ENCODE data around the gene SORCS1. TPM values are rescaled to one million over a fixed set of nuclear protein-coding genes. Genes with fewer than 3 reads are reported as not detected.

The SORCS1 gene
- total and polyA plus RNA-seq, 4 donors: 1.4 to 3.8 TPM; not detected in 2

GRCh38 chr10:107133656-107134055 lies 30.9 kb downstream of the SORCS1 start:
- Histone ChIP-seq H3K36me3 (ENCODE audit: control insufficient read depth in 1 of 2, insufficient read depth in 2 of 2, low read length in 1 of 2) (no peaks in the 10 kb centered on the region), H3K4me1 (ENCODE audit: control insufficient read depth in 1 of 2, insufficient read depth in 2 of 2, low read length in 2 of 2) (no peaks in the 10 kb centered on the region), H3K4me3 (ENCODE audit: low read length in 2 of 2) (no peak overlapping the region), H3K27ac (ENCODE audit: low read depth in 1 of 2, low read length in 2 of 2) (no peak overlapping the region), H3K27me3 (ENCODE audit: control insufficient read depth in 1 of 2, insufficient read depth in 2 of 2, low read length in 1 of 2) (no peaks in the 10 kb centered on the region), H3K9me3 (ENCODE audit: control insufficient read depth, low read length) (no peaks in the 10 kb centered on the region)
- intact Hi-C loops (cut with DNase I): no loop called here
- ATAC-seq (ENCODE audit: low FRiP score) (no peak), DNase-seq (no peak)
- WGBS, 2 donors: 30 to 51% methylated on average over 1 of the region's 1 CpG

DNA sequence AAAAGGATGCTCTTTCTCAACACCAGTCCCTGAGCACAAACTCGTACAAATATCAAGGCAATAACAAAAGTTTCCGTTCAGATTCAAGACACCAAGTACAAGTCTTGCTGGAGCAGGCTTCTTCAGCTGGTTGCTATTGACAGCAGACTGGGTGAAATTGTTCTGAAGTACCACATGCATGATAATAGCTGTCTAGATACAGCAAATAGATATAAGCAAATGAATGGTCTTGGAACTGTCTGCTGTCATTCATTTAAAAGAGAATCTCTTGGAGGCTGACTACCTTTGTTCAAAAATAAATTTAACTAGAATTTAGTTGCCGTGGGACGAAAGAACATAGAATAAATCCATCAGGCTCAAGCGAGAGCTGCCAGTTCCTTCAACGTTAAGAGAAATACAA lies 35.5 kb downstream of the SORCS1 start:
- intact Hi-C loops (cut with DNase I): no loop called here

DNA sequence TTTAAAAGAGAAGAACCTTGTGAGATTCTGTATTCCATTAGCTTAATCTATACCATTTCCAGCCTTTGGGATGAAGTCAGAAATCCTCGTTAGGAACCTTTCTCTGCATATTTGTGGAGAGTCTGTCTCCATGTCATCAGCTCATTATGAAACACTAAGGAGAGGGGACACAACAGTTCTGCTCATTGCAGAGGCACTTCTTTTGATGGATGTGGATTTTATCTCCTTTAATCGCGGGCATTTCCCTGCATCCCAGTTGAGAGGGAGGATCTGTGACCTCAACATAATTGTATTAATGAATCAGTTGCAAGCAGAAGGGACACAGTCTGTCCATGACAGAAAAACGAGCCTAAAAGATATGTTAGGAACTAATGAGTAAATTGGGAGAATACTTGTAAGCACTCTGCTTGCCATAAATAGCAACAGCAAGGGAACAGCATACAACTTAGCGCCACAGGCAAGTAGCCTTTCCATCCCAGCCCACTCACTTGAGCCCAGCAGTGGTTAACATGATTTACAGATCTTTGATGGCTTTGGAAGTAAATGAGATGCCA lies 37.9 kb downstream of the SORCS1 start:
- Histone ChIP-seq H3K36me3 (ENCODE audit: control insufficient read depth in 1 of 2, insufficient read depth in 2 of 2, low read length in 1 of 2) (no peaks in the 10 kb centered on the region), H3K4me3 (ENCODE audit: low read length in 2 of 2) (no peak overlapping the region), H3K27me3 (ENCODE audit: control insufficient read depth in 1 of 2, insufficient read depth in 2 of 2, low read length in 1 of 2) (no peaks in the 10 kb centered on the region), H3K9me3 (ENCODE audit: control insufficient read depth, low read length) (no peaks in the 10 kb centered on the region), H3K4me1 (ENCODE audit: control insufficient read depth in 1 of 2, insufficient read depth in 2 of 2, low read length in 2 of 2) (no peaks in the 10 kb centered on the region), H3K27ac (ENCODE audit: low read depth in 1 of 2, low read length in 2 of 2) (no peak overlapping the region)
- DNase-seq (no peak), ATAC-seq (ENCODE audit: low FRiP score) (no peak)
- 58 to 69% methylated on average over 5 of the region's 5 CpGs for WGBS, 2 donors
- intact Hi-C loops (cut with DNase I): no loop called here

More for the DNA sequence above, 35.5 kb downstream of the SORCS1 start:
- Histone ChIP-seq H3K4me1 (ENCODE audit: control insufficient read depth in 1 of 2, insufficient read depth in 2 of 2, low read length in 2 of 2) (no peaks in the 10 kb centered on the region), H3K9me3 (ENCODE audit: control insufficient read depth, low read length) (no peaks in the 10 kb centered on the region), H3K4me3 (ENCODE audit: low read length in 2 of 2) (no peak overlapping the region), H3K27me3 (ENCODE audit: control insufficient read depth in 1 of 2, insufficient read depth in 2 of 2, low read length in 1 of 2) (no peaks in the 10 kb centered on the region), H3K27ac (ENCODE audit: low read depth in 1 of 2, low read length in 2 of 2) (no peak overlapping the region), H3K36me3 (ENCODE audit: control insufficient read depth in 1 of 2, insufficient read depth in 2 of 2, low read length in 1 of 2) (no peaks in the 10 kb centered on the region)
- DNase-seq: no peak
- 77 to 78% methylated on average over 6 of the region's 6 CpGs for WGBS, 2 donors
- ATAC-seq (ENCODE audit: low FRiP score): no peak

DNA sequence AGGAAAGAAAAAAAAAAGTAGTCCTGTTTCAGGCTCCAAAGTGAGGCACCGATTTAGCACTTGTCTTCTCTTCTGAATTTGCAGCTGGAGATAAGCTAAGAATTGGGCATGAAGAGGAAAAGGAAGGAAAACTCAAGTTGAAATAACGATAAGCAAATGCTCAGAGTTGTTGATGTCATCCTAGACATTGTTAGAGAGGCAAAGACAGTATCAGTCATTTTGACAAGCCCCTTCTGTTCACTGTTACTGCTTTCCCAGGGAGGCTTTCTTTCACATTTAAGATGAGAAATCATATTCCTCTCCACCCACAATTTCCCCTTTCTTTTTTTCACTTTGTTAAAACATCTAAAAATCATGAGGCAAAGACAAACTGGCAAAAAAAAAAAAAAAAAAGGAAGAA lies 41.8 kb downstream of the SORCS1 start:
- no peaks in the 10 kb centered on the region for H3K36me3 ChIP-seq (ENCODE audit: control insufficient read depth in 1 of 2, insufficient read depth in 2 of 2, low read length in 1 of 2)
- no peak overlapping the region for H3K4me3 ChIP-seq (ENCODE audit: low read length in 2 of 2)
- H3K27me3 ChIP-seq (ENCODE audit: control insufficient read depth in 1 of 2, insufficient read depth in 2 of 2, low read length in 1 of 2): no peaks in the 10 kb centered on the region
- no peaks in the 10 kb centered on the region for H3K9me3 ChIP-seq (ENCODE audit: control insufficient read depth, low read length)
- no peaks in the 10 kb centered on the region for H3K4me1 ChIP-seq (ENCODE audit: control insufficient read depth in 1 of 2, insufficient read depth in 2 of 2, low read length in 2 of 2)
- DNase-seq (no peak), ATAC-seq (ENCODE audit: low FRiP score) (no peak)
- no peak overlapping the region for H3K27ac ChIP-seq (ENCODE audit: low read depth in 1 of 2, low read length in 2 of 2)
- WGBS, 2 donors: 24 to 26% methylated on average over 2 of the region's 2 CpGs
- intact Hi-C loops (cut with DNase I): no loop called here

DNA sequence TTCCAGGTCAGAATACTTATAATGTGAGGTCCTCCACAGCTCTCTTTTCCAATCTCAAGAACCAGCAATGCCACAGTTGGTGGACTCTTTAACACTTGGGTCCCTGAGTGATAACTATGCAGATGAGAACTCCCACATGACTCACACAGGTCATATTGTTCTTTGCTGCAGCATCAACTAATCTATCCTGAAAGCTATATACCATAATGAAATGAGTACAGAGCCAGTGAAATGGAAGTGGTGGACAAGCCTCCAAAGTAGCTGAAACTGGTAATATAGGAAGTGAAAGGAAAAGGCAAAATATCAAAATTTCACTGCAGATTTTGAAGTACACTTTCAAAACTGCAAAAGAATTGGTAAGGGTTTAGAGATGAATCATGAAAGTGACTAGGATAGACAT lies 45.6 kb downstream of the SORCS1 start:
- no peaks in the 10 kb centered on the region for H3K36me3 ChIP-seq (ENCODE audit: control insufficient read depth in 1 of 2, insufficient read depth in 2 of 2, low read length in 1 of 2)
- no peaks in the 10 kb centered on the region for H3K9me3 ChIP-seq (ENCODE audit: control insufficient read depth, low read length)
- intact Hi-C loops (cut with DNase I): no loop called here
- no peak overlapping the region for H3K27ac ChIP-seq (ENCODE audit: low read depth in 1 of 2, low read length in 2 of 2)
- DNase-seq: no peak
- no peak overlapping the region for H3K4me3 ChIP-seq (ENCODE audit: low read length in 2 of 2)
- no peak for ATAC-seq (ENCODE audit: low FRiP score)
- H3K4me1 ChIP-seq (ENCODE audit: control insufficient read depth in 1 of 2, insufficient read depth in 2 of 2, low read length in 2 of 2): no peaks in the 10 kb centered on the region
- H3K27me3 ChIP-seq (ENCODE audit: control insufficient read depth in 1 of 2, insufficient read depth in 2 of 2, low read length in 1 of 2): no peaks in the 10 kb centered on the region

DNA sequence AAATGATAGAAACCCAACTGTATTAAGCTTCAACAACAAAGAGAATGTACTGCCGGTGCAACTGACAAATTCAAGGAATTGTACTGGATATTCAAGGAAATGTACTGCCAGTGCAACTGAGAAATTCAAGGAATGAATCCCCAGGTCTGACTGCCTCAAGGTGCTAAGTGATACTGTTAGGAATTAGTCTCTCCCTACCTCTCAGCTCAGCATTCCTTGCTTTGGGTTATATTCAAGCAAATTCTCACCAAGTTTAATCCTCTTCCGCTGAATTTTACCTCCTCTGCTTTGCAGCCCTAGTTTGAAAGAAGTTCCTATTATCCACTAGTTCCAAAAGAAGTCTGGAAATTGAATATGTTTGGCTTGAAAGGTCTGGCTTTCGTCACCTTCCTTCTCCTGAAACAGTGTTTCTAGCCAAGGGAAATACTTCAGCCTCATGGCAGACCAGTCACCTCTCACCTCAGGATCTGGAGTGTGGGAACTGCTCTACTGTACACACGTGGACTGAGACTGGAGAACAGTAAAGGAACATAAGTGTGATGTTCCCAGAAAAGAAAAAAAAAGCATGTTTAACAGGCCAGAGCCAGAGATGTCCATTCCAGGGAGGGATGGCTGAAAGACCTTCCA lies 60.4 kb downstream of the SORCS1 start:
- intact Hi-C loops (cut with DNase I): no loop called here
- H3K4me1 ChIP-seq (ENCODE audit: control insufficient read depth in 1 of 2, insufficient read depth in 2 of 2, low read length in 2 of 2): no peaks in the 10 kb centered on the region
- H3K36me3 ChIP-seq (ENCODE audit: control insufficient read depth in 1 of 2, insufficient read depth in 2 of 2, low read length in 1 of 2): no peaks in the 10 kb centered on the region
- ATAC-seq (ENCODE audit: low FRiP score): no peak
- H3K27ac ChIP-seq (ENCODE audit: low read depth in 1 of 2, low read length in 2 of 2): no peak overlapping the region
- 17 to 23% methylated on average over 4 of the region's 4 CpGs for WGBS, 2 donors
- no peak for DNase-seq
- H3K9me3 ChIP-seq (ENCODE audit: control insufficient read depth, low read length): peaks cover 5% of the 10 kb centered on the region
- H3K4me3 ChIP-seq (ENCODE audit: low read length in 2 of 2): no peak overlapping the region
- H3K27me3 ChIP-seq (ENCODE audit: control insufficient read depth in 1 of 2, insufficient read depth in 2 of 2, low read length in 1 of 2): no peaks in the 10 kb centered on the region

- Histone ChIP-seq H3K4me1 (ENCODE audit: control insufficient read depth in 1 of 2, insufficient read depth in 2 of 2, low read length in 2 of 2) (no peaks in the 10 kb centered on the region), H3K9me3 (ENCODE audit: control insufficient read depth, low read length) (peaks cover 2% of the 10 kb centered on the region), H3K36me3 (ENCODE audit: control insufficient read depth in 1 of 2, insufficient read depth in 2 of 2, low read length in 1 of 2) (no peaks in the 10 kb centered on the region), H3K27ac (ENCODE audit: low read depth in 1 of 2, low read length in 2 of 2) (no peak overlapping the region), H3K4me3 (ENCODE audit: low read length in 2 of 2) (no peak overlapping the region), H3K27me3 (ENCODE audit: control insufficient read depth in 1 of 2, insufficient read depth in 2 of 2, low read length in 1 of 2) (no peaks in the 10 kb centered on the region)
- DNase-seq (no peak), ATAC-seq (ENCODE audit: low FRiP score) (no peak)
- intact Hi-C loops (cut with DNase I): no loop called here
- 17 to 21% methylated on average over 8 of the region's 8 CpGs for WGBS, 2 donors
These were observed 61.1 kb downstream of the SORCS1 start for GRCh38 chr10:107103174-107104025.

DNA sequence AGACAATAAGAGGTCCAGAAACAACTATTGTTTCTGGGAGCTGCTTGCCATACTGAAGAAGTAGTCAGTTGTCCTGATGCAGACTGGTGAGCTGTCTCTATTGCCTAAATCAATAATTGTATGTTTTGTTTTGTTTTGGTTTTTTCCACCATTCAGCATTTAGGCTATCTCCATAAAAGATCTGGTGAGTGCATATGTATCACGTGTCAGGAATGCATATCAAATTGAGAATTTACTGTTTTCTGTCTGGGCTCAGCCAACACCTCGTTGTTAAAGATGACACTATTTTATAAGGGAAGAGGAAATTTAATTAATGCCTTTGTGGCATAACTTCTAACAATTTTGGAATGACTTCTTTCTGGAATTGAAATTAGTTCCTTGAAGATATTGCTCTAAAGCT lies 66.2 kb downstream of the SORCS1 start:
- Histone ChIP-seq H3K9me3 (ENCODE audit: control insufficient read depth, low read length) (no peaks in the 10 kb centered on the region), H3K4me1 (ENCODE audit: control insufficient read depth in 1 of 2, insufficient read depth in 2 of 2, low read length in 2 of 2) (no peaks in the 10 kb centered on the region), H3K27ac (ENCODE audit: low read depth in 1 of 2, low read length in 2 of 2) (no peak overlapping the region), H3K4me3 (ENCODE audit: low read length in 2 of 2) (no peak overlapping the region), H3K36me3 (ENCODE audit: control insufficient read depth in 1 of 2, insufficient read depth in 2 of 2, low read length in 1 of 2) (no peaks in the 10 kb centered on the region), H3K27me3 (ENCODE audit: control insufficient read depth in 1 of 2, insufficient read depth in 2 of 2, low read length in 1 of 2) (no peaks in the 10 kb centered on the region)
- no peak for DNase-seq
- intact Hi-C loops (cut with DNase I): no loop called here
- no peak for ATAC-seq (ENCODE audit: low FRiP score)
- 52 to 53% methylated on average over 2 of the region's 2 CpGs for WGBS, 2 donors
